ENCODE data around the gene SLC30A10. TPM values are rescaled to one million over a fixed set of nuclear protein-coding genes. Genes with fewer than 3 reads are reported as not detected.
"Not testable (repeated sequence)": the region's sequence is repeated elsewhere in the genome, so short reads cannot be mapped to it uniquely, and the experiment has no call there.

The SLC30A10 gene
- total RNA-seq, 4 donors from 2014 or later, result 0.63 to 1.4 TPM; not detected in 2

DNA sequence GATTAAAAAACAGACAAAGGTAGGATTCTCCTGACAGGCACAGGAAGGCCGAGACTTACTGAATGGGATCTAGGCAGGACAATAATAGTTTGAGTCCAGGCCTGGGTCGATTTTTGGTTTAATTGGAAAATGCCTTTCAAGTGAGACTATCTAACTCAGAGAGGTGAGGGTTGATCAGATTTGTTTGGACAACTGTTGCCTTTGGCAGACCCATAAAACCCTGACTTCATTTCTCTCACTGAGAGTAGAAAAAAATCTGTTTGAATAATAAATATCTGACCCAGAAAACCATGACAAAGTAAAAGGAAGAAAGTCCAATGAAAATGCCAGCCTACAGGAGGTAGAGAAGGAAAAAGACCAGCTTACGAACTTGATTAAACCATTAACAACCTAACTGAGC is 12.3 kb upstream of the SLC30A10 start:
- no peak for DNase-seq (ENCODE audit: low spot score in 2 of 2)
- Histone ChIP-seq H3K27me3 (no peaks in the 10 kb centered on the region), H3K36me3 (no peaks in the 10 kb centered on the region), H3K27ac (no peak overlapping the region), H3K9me3 (peaks cover 0 to 3% (median 0%) of the 10 kb centered on the region in 4 donors), H3K4me1 (no peaks in the 10 kb centered on the region), H3K4me3 (no peak overlapping the region)
- WGBS, 2 donors, result 50 to 55% methylated on average over 3 of the region's 3 CpGs
- TF ChIP-seq EP300 (IDR thresholded peaks at IDR 0.05), result no peak
- TF ChIP-seq POLR2A (IDR thresholded peaks at IDR 0.05), result no peak
- TF ChIP-seq, protein P1, sequence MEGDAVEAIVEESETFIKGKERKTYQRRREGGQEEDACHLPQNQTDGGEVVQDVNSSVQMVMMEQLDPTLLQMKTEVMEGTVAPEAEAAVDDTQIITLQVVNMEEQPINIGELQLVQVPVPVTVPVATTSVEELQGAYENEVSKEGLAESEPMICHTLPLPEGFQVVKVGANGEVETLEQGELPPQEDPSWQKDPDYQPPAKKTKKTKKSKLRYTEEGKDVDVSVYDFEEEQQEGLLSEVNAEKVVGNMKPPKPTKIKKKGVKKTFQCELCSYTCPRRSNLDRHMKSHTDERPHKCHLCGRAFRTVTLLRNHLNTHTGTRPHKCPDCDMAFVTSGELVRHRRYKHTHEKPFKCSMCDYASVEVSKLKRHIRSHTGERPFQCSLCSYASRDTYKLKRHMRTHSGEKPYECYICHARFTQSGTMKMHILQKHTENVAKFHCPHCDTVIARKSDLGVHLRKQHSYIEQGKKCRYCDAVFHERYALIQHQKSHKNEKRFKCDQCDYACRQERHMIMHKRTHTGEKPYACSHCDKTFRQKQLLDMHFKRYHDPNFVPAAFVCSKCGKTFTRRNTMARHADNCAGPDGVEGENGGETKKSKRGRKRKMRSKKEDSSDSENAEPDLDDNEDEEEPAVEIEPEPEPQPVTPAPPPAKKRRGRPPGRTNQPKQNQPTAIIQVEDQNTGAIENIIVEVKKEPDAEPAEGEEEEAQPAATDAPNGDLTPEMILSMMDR (IDR thresholded peaks at IDR 0.05), result no peak

DNA sequence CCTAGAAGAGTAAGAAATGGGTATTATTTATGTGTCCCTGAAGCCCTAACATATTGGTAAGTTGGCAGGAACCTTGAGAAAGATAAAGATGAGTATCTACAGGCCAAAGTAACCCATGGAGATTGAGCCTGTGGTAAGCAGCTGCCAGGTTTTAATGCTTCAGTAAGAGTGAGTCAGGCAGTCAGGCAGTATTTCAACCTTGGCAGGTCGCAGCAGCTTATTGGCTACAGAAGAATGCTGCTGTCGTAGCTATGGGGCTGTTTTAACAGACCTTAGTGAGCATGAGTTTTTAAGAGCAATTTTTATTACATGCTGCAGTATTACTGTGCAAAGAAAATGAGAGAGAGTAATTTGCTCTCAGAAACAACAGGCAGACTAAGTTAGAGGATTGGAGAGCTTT is 10.3 kb upstream of the SLC30A10 start:
- TF ChIP-seq, protein P1 (IDR thresholded peaks at IDR 0.05), result no peak
- TF ChIP-seq EP300 (IDR thresholded peaks at IDR 0.05) (no peak), POLR2A (IDR thresholded peaks at IDR 0.05) (no peak)
- no peaks in the 10 kb centered on the region for H3K4me1 ChIP-seq
- no peaks in the 10 kb centered on the region for H3K27me3 ChIP-seq
- no peak overlapping the region for H3K4me3 ChIP-seq
- no peak for DNase-seq (ENCODE audit: low spot score in 2 of 2)
- H3K9me3 ChIP-seq, result peaks cover 0 to 2% (median 0%) of the 10 kb centered on the region in 4 donors
- 43 to 44% methylated on average over 2 of the region's 2 CpGs for WGBS, 2 donors
- no peaks in the 10 kb centered on the region for H3K36me3 ChIP-seq
- no peak overlapping the region for H3K27ac ChIP-seq

DNA sequence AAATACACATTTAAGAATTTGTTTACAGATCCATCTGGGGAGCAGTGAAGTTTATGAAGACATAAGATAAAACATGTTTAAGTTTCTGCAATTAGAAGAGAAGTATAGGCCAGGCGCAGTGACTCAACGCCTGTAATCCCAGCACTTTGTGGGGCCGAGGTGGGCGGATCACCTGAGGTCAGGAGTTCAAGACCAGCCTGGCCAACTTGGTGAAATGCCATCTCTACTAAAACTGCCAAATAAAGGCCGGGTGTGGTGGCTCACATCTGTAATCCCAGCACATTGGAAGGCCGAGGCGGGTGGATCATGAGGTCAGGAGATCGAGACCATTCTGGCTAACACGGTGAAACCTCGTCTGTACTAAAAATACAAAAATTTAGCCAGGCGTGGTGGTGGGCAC is 5.4 kb upstream of the SLC30A10 start:
- H3K4me1 ChIP-seq; H3K36me3 ChIP-seq; H3K4me3 ChIP-seq; H3K27ac ChIP-seq; DNase-seq (ENCODE audit: low spot score in 2 of 2); H3K9me3 ChIP-seq; H3K27me3 ChIP-seq: not testable (repeated sequence)
- WGBS, 2 donors, result 81 to 86% methylated on average over 11 of the region's 11 CpGs

DNA sequence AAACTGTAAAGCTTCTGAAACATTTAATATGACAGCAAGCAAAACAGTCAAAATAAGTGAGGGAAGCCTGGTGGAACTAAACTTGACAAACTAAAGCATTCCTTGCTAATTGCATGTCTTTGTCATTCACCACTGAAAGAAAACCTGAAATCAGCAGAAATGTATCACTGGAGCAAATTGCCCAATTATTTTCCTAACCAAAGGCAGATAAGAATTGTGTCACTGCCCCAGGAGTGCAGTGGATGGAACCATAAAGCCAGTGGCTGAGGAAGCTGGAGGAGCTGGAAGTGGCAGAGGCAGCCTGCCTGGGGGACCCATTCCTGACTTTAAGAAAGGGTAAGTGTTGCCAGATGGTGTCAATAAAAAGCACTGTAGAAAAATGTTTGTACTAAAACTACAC is 2.7 kb upstream of the SLC30A10 start:
- no peak overlapping the region for H3K27ac ChIP-seq
- no peak for DNase-seq (ENCODE audit: low spot score in 2 of 2)
- peaks cover 0 to 29% of the 10 kb centered on the region in 2 donors for H3K27me3 ChIP-seq
- no peak for TF ChIP-seq POLR2A (IDR thresholded peaks at IDR 0.05)
- TF ChIP-seq EP300 (IDR thresholded peaks at IDR 0.05), result no peak
- TF ChIP-seq, protein P1 (IDR thresholded peaks at IDR 0.05), result no peak
- H3K9me3 ChIP-seq, result no peaks in the 10 kb centered on the region
- peaks cover 0 to 12% (median 0%) of the 10 kb centered on the region in 4 donors for H3K4me1 ChIP-seq
- H3K4me3 ChIP-seq, result no peak overlapping the region
- no peaks in the 10 kb centered on the region for H3K36me3 ChIP-seq

DNA sequence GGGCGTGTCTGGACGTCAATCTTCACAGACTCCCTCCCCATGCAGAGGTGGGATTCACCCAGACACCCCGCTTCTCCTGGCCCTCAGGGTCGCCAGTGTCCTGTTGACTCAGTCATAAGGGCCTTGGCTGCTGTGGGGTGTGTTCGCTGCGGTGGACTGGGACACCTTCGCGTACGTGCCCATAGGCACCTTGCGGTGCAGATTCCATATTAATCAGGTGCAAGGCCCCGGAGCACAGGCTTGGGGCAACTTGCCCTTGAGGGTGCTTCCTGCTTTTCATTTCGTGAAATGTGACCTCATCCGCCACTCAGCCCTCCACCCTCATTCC is 398 bp upstream of the SLC30A10 start:
- TF ChIP-seq POLR2A (IDR thresholded peaks at IDR 0.05) (no peak), EP300 (IDR thresholded peaks at IDR 0.05) (no peak)
- TF ChIP-seq, protein P1 (IDR thresholded peaks at IDR 0.05), result no peak
- WGBS, 2 donors, result 62 to 79% methylated on average over 9 to 13 of the region's 13 CpGs
- no peaks in the 10 kb centered on the region for H3K36me3 ChIP-seq
- no peak for DNase-seq (ENCODE audit: low spot score in 2 of 2)
- H3K27me3 ChIP-seq, result peaks cover 0 to 29% of the 10 kb centered on the region in 2 donors
- no peaks in the 10 kb centered on the region for H3K9me3 ChIP-seq
- H3K4me3 ChIP-seq, result peak overlapping the region in 1 of 4 donors; percentile 55
- no peak overlapping the region for H3K27ac ChIP-seq
- H3K4me1 ChIP-seq, result peaks cover 0 to 12% (median 0%) of the 10 kb centered on the region in 4 donors

All from tibial nerve (tissue), 4 donors.